T-helper 9 cell (primary cell): ENCODE data around the gene SCYGR1.
"Not testable (repeated sequence)": the region's sequence is repeated elsewhere in the genome, so short reads cannot be mapped to it uniquely, and the experiment has no call there.

Source experiments
- DNase-seq: peaks from one replicate; pipeline ENCODE4 v3.0.0-alpha.2; 2020
- total RNA-seq, 2 donors: gene quantifications; one replicate each; lab custom pipeline; 2026; lab: John Stamatoyannopoulos, UW

Gene SCYGR1
- 0 reads per million in 2 donors for total RNA-seq

- not testable (repeated sequence) for DNase-seq
Measured at GRCh38 chr2:227387583-227387982, at the start of gene SCYGR1. SCYGR1 (minus strand) TSS chr2:227387949; CDS start chr2:227387949, 0 bp downstream.

GRCh38 chr2:227436436-227437174 is 48.9 kb upstream of the SCYGR1 start:
- no peak for DNase-seq

GRCh38 chr2:227433171-227433570 is 45.4 kb upstream of the SCYGR1 start:
- no peak for DNase-seq

- no peak for DNase-seq
Measured at GRCh38 chr2:227430639-227431038, 42.9 kb upstream of the SCYGR1 start.

GRCh38 chr2:227428731-227429285 is 41.1 kb upstream of the SCYGR1 start:
- DNase-seq = no peak

GRCh38 chr2:227423656-227424499 is 36.1 kb upstream of the SCYGR1 start:
- no peak for DNase-seq

- DNase-seq = no peak
Measured at GRCh38 chr2:227420087-227421052, 32.6 kb upstream of the SCYGR1 start.

GRCh38 chr2:227416701-227417100 is 29.0 kb upstream of the SCYGR1 start:
- DNase-seq = no peak

GRCh38 chr2:227415538-227416424 is 28.0 kb upstream of the SCYGR1 start:
- no peak for DNase-seq

GRCh38 chr2:227414846-227415245 is 27.1 kb upstream of the SCYGR1 start:
- no peak for DNase-seq

- DNase-seq = no peak
Measured at GRCh38 chr2:227413371-227413770, 25.6 kb upstream of the SCYGR1 start.

- DNase-seq = no peak
Measured at GRCh38 chr2:227412877-227413276, 25.1 kb upstream of the SCYGR1 start.

GRCh38 chr2:227411990-227412350 is 24.2 kb upstream of the SCYGR1 start:
- no peak for DNase-seq

GRCh38 chr2:227411320-227411989 is 23.7 kb upstream of the SCYGR1 start:
- no peak for DNase-seq

GRCh38 chr2:227410191-227410590 is 22.4 kb upstream of the SCYGR1 start:
- no peak for DNase-seq

- DNase-seq = no peak
Measured at GRCh38 chr2:227407591-227408151, 19.9 kb upstream of the SCYGR1 start.

GRCh38 chr2:227406177-227407031 is 18.7 kb upstream of the SCYGR1 start:
- no peak for DNase-seq

- DNase-seq = no peak
Measured at GRCh38 chr2:227404585-227405271, 17.0 kb upstream of the SCYGR1 start.

- DNase-seq = no peak
Measured at GRCh38 chr2:227402959-227403358, 15.2 kb upstream of the SCYGR1 start.
